ENCODE results near the gene NRN1L.
"Not testable (repeated sequence)": the region's sequence is repeated elsewhere in the genome, so short reads cannot be mapped to it uniquely, and the experiment has no call there.

NRN1L gene

GRCh38 chr16:67884684-67885083, at the start of gene NRN1L:
Gene NRN1L, plus strand, starts transcription at chr16:67884885. Its CDS starts 19 bp downstream, at chr16:67884904.
- Mint-ChIP-seq H3K27me3 (no peaks in the 10 kb centered on the region), H3K4me3 (no peak within 1 kb of the TSS), H3K9me3 (no peaks in the 10 kb centered on the region), H3K4me1 (peaks cover 9% of the 10 kb centered on the region), H3K27ac (ENCODE audit: low read depth) (no peak within 1 kb of the TSS), H3K36me3 (ENCODE audit: insufficient read depth) (peaks cover 15% of the 10 kb centered on the region)
- ATAC-seq (replicated peaks; ENCODE audit: extremely low read depth, poor library complexity, severe bottlenecking) (no peak), DNase-seq (ENCODE audit: low spot score in 2 of 2) (no peak)

DNA sequence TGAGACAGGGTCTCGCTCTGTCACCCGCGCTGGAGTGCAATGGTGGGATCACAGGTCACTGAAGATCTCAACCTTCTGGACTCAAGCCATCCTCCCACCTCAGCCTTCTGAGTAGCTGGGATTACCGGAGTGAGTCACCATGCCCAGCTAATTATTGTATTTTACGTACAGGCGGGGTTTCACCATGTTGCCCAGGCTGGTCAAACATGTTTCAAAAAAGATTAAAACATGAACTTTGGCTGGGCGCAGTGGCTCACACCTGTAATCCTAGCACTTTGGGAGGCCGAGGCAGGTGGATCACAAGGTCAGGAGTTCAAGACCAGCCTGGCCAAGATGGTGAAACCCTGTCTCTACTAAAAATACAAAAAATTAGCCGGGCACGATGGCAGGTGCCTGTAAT, 47.5 kb upstream of the NRN1L start:
- not testable (repeated sequence) for H3K27ac Mint-ChIP-seq (ENCODE audit: low read depth); H3K27me3 Mint-ChIP-seq; H3K4me3 Mint-ChIP-seq; H3K36me3 Mint-ChIP-seq (ENCODE audit: insufficient read depth); H3K9me3 Mint-ChIP-seq; ATAC-seq (replicated peaks; ENCODE audit: extremely low read depth, poor library complexity, severe bottlenecking); DNase-seq (ENCODE audit: low spot score in 2 of 2)
- H3K4me1 Mint-ChIP-seq, result peaks cover 17% of the 10 kb centered on the region

DNA sequence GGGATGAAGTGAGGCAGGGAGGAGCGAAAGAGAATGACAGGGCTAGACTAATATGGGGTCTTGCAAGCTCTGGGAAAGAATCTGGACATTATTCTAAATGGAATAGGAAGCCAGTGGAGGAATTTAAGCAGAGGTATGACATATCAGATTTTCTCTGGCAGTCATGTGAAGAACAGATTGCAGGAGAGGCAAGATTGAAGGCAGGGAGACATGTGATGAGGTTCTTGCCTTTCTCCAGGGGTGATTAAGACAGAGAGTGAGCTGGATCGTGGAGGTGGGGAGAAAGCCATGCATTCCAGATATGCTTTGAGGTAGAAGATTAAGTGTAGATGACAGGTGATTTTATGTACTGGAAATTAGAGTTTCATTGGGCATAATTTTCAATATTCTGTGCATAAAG, 46.9 kb upstream of the NRN1L start:
- Mint-ChIP-seq H3K36me3 (ENCODE audit: insufficient read depth) (peaks cover 12% of the 10 kb centered on the region), H3K4me3 (no peak overlapping the region), H3K27me3 (no peaks in the 10 kb centered on the region), H3K27ac (ENCODE audit: low read depth) (no peak overlapping the region), H3K9me3 (no peaks in the 10 kb centered on the region), H3K4me1 (peaks cover 13% of the 10 kb centered on the region)
- ATAC-seq (replicated peaks; ENCODE audit: extremely low read depth, poor library complexity, severe bottlenecking) (no peak), DNase-seq (ENCODE audit: low spot score in 2 of 2) (no peak)

GRCh38 chr16:67841198-67841815, 43.4 kb upstream of the NRN1L start:
- DNase-seq (ENCODE audit: low spot score in 2 of 2) (no peak), ATAC-seq (replicated peaks; ENCODE audit: extremely low read depth, poor library complexity, severe bottlenecking) (no peak)
- peaks cover 12% of the 10 kb centered on the region for H3K36me3 Mint-ChIP-seq (ENCODE audit: insufficient read depth)
- peak overlapping the region; percentile 86 for H3K4me3 Mint-ChIP-seq
- H3K27me3 Mint-ChIP-seq, result no peaks in the 10 kb centered on the region
- H3K9me3 Mint-ChIP-seq, result no peaks in the 10 kb centered on the region
- peak overlapping the region; percentile 90 for H3K27ac Mint-ChIP-seq (ENCODE audit: low read depth)
- H3K4me1 Mint-ChIP-seq, result peaks cover 27% of the 10 kb centered on the region

DNA sequence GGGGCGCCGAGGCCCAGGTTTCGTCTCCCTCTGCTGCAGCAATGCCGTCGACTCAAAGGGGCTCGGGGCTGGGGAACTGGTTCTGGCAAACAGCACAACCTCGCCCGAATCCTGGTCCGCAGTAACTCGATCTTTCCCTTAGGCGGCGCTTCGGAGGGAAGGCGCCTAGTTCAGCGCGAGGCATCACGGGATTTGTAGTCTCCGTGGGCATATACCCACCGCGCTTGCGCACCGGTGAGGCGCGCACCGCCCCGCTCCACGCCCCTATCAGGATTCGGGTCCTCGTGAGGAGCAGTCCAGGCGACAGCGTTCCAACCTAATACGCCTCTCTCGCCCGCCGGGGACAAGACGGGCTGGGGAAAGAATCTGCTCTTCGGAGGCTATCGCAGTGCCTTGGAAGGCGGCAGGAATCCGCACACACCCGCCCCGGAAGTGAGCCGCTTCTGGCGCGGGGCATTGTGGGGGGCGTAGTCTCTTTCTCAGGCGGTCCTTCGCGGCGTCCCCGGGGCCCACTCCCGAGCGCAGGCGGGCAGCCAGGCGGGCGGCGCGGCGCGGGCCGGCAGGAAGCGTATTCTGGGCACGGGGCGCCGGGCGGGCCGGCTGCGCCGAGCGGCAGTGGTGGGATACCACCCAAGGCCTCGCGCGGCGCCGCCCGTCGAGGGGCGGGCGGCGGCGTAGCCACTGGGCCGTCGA, 42.7 kb upstream of the NRN1L start, which contains the start of gene THAP11:
THAP11 (plus strand) TSS at position 505 of the 693 bp plus-strand sequence. CDS start 235 bp downstream, outside the sequence.
- no peaks in the 10 kb centered on the region for H3K27me3 Mint-ChIP-seq
- DNase-seq (ENCODE audit: low spot score in 2 of 2) (peak; percentile 93 to 96), ATAC-seq (replicated peaks; ENCODE audit: extremely low read depth, poor library complexity, severe bottlenecking) (peak; percentile 58)
- H3K36me3 Mint-ChIP-seq (ENCODE audit: insufficient read depth), result peaks cover 12% of the 10 kb centered on the region
- H3K4me3 Mint-ChIP-seq, result peak within 1 kb of the TSS; percentile 86
- H3K27ac Mint-ChIP-seq (ENCODE audit: low read depth), result peak within 1 kb of the TSS; percentile 90
- H3K9me3 Mint-ChIP-seq, result no peaks in the 10 kb centered on the region
- peaks cover 27% of the 10 kb centered on the region for H3K4me1 Mint-ChIP-seq

- H3K27me3 Mint-ChIP-seq, result no peaks in the 10 kb centered on the region
- peaks cover 32% of the 10 kb centered on the region for H3K4me1 Mint-ChIP-seq
- peaks cover 12% of the 10 kb centered on the region for H3K36me3 Mint-ChIP-seq (ENCODE audit: insufficient read depth)
- no peaks in the 10 kb centered on the region for H3K9me3 Mint-ChIP-seq
- peak overlapping the region; percentile 86 for H3K4me3 Mint-ChIP-seq
- ATAC-seq (replicated peaks; ENCODE audit: extremely low read depth, poor library complexity, severe bottlenecking), result peak; percentile 29
- peak overlapping the region; percentile 90 for H3K27ac Mint-ChIP-seq (ENCODE audit: low read depth)
- peak; percentile 47 to 53 for DNase-seq (ENCODE audit: low spot score in 2 of 2)
Measured at GRCh38 chr16:67842509-67843342, 42.0 kb upstream of the NRN1L start.

GRCh38 chr16:67843343-67843765, 41.3 kb upstream of the NRN1L start:
- ATAC-seq (replicated peaks; ENCODE audit: extremely low read depth, poor library complexity, severe bottlenecking), result no peak
- no peaks in the 10 kb centered on the region for H3K9me3 Mint-ChIP-seq
- H3K27ac Mint-ChIP-seq (ENCODE audit: low read depth), result peak overlapping the region; percentile 90

DNA sequence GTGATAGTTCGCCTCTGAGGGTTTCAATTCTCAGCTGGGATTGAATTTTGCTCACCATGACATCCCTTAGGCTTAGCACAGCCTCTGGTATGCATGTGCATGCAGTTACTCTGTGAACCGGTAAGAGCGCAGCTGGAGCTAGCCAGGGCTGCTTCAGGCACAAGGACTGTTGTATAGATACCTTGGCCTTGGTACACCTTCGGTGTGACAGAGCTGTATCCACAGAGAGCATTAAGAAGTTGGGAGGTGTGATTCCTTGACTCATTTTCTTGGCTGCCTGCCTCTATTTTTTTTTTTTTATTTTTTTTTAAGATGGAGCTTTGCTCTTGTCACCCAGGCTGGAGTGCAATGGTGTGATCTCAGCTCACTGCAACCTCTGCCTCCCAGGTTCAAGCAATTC, 40.2 kb upstream of the NRN1L start:
- DNase-seq (ENCODE audit: low spot score in 2 of 2) (no peak), ATAC-seq (replicated peaks; ENCODE audit: extremely low read depth, poor library complexity, severe bottlenecking) (no peak)
- no peaks in the 10 kb centered on the region for H3K27me3 Mint-ChIP-seq
- no peak overlapping the region for H3K27ac Mint-ChIP-seq (ENCODE audit: low read depth)
- peaks cover 12% of the 10 kb centered on the region for H3K36me3 Mint-ChIP-seq (ENCODE audit: insufficient read depth)
- peak overlapping the region; percentile 86 for H3K4me3 Mint-ChIP-seq
- H3K4me1 Mint-ChIP-seq, result peaks cover 36% of the 10 kb centered on the region
- no peaks in the 10 kb centered on the region for H3K9me3 Mint-ChIP-seq

More at GRCh38 chr16:67843343-67843765, 41.3 kb upstream of the NRN1L start:
- no peak for DNase-seq (ENCODE audit: low spot score in 2 of 2)
- Mint-ChIP-seq H3K4me3 (peak overlapping the region; percentile 86), H3K27me3 (no peaks in the 10 kb centered on the region), H3K36me3 (ENCODE audit: insufficient read depth) (peaks cover 12% of the 10 kb centered on the region), H3K4me1 (peaks cover 36% of the 10 kb centered on the region)

DNA sequence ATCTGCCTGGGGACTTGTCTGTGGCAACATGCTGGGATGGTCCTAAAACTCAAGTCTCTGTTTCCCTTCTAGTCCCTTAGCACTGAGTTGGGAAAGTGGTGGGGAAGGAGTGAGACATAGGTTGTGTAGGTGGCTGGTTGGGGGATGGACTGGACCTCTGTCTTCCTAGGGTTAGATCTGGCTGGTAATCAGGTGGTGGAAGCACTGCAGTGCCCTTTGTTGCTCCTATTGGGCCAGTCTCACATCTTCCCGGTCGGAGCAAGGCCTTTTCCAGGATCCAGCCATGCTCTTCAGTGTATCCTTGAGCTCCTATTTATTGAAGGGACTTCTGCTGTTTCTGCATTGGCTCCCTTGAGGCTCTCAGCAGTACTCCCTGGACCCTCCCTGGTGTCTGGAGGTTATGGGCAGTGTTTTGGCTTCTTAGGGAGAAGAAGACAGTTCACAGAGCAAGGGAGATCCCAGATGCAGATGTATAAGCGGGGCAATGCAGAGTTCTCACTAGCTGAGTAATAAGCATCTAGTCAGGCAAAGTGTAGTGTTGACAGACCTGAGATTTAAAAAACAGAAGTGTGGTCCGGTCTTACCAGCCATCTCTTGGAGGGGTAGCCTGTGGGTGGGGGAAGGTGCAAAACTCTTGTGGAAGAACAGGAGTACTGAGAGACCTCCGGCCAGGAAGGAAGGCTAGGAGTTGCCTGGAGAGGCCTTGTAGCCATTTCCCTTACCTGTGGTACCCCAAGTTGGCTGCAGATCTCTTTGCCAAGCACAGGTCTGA, 39.2 kb upstream of the NRN1L start:
- H3K27me3 Mint-ChIP-seq, result no peaks in the 10 kb centered on the region
- no peak for DNase-seq (ENCODE audit: low spot score in 2 of 2)
- H3K9me3 Mint-ChIP-seq, result no peaks in the 10 kb centered on the region
- H3K4me3 Mint-ChIP-seq, result peak overlapping the region; percentile 82
- no peak for ATAC-seq (replicated peaks; ENCODE audit: extremely low read depth, poor library complexity, severe bottlenecking)
- H3K4me1 Mint-ChIP-seq, result peaks cover 36% of the 10 kb centered on the region
- H3K36me3 Mint-ChIP-seq (ENCODE audit: insufficient read depth), result peaks cover 12% of the 10 kb centered on the region
- H3K27ac Mint-ChIP-seq (ENCODE audit: low read depth), result peak overlapping the region; percentile 80

DNA sequence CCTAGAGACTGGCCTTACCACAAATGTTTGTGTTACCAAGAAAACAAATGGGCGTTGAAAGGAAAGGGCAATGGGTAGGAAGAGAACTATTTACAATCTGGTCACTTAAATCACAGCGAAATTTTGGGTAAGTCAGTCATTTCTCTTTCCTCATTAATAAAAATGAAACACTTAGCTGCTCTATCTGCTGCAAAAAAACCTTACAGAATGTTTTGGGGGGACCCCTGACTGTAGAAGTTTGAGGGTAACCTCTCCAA, 38.7 kb upstream of the NRN1L start:
- H3K27ac Mint-ChIP-seq (ENCODE audit: low read depth), result peak overlapping the region; percentile 80
- ATAC-seq (replicated peaks; ENCODE audit: extremely low read depth, poor library complexity, severe bottlenecking) (no peak), DNase-seq (ENCODE audit: low spot score in 2 of 2) (no peak)
- H3K4me1 Mint-ChIP-seq, result peaks cover 36% of the 10 kb centered on the region
- no peaks in the 10 kb centered on the region for H3K9me3 Mint-ChIP-seq
- H3K4me3 Mint-ChIP-seq, result peak overlapping the region; percentile 82
- no peaks in the 10 kb centered on the region for H3K27me3 Mint-ChIP-seq
- H3K36me3 Mint-ChIP-seq (ENCODE audit: insufficient read depth), result peaks cover 12% of the 10 kb centered on the region

GRCh38 chr16:67846320-67847063, 38.2 kb upstream of the NRN1L start, which contains the start of gene NUTF2:
Gene NUTF2, plus strand, starts transcription at chr16:67846933. Its CDS starts 18,198 bp downstream, at chr16:67865131.
- peak within 1 kb of the TSS; percentile 82 for H3K4me3 Mint-ChIP-seq
- H3K4me1 Mint-ChIP-seq, result peaks cover 36% of the 10 kb centered on the region
- ATAC-seq (replicated peaks; ENCODE audit: extremely low read depth, poor library complexity, severe bottlenecking), result peak; percentile 66
- DNase-seq (ENCODE audit: low spot score in 2 of 2), result peak; percentile 92 to 93
- no peaks in the 10 kb centered on the region for H3K27me3 Mint-ChIP-seq
- peak within 1 kb of the TSS; percentile 80 for H3K27ac Mint-ChIP-seq (ENCODE audit: low read depth)
- H3K9me3 Mint-ChIP-seq, result no peaks in the 10 kb centered on the region
- peaks cover 12% of the 10 kb centered on the region for H3K36me3 Mint-ChIP-seq (ENCODE audit: insufficient read depth)
